NCI-H460 (cell line): ENCODE results near the gene AFF3. TPM values are rescaled to one million over a fixed set of nuclear protein-coding genes. Genes with fewer than 3 reads are reported as not detected.
A peak's percentile ranks its signal among the peaks of the same experiment; 100 is the strongest.

Source experiments
- DNase-seq: peaks from one replicate; pipeline ENCODE4 v3.0.0-alpha.2; 2016; ENCODE audit warnings: low read depth; ENCODE audit errors: extremely low read depth
- total RNA-seq: library from RNA; depleted of rRNA; stranded (reverse); fragments of >200 nt; shearing (Covaris generic); gene quantifications from 2 replicates; pipeline ENCODE4 v1.2.3, GENCODE V29; 2014

AFF3 gene
- total RNA-seq, 1 experiment from 2014 or later, result 1.1 TPM

- no peak for DNase-seq
Observed at GRCh38 chr2:99900556-99900955, 241.8 kb downstream of the AFF3 start.

- DNase-seq, result no peak
Observed at GRCh38 chr2:99899882-99900281, 242.5 kb downstream of the AFF3 start.

GRCh38 chr2:99899058-99899855 lies 243.1 kb downstream of the AFF3 start:
- no peak for DNase-seq

- DNase-seq, result no peak
Observed at GRCh38 chr2:99898336-99899048, 243.9 kb downstream of the AFF3 start.

- DNase-seq, result no peak
Observed at GRCh38 chr2:99891428-99891780, 251.0 kb downstream of the AFF3 start.

GRCh38 chr2:99890568-99891427 lies 251.6 kb downstream of the AFF3 start:
- DNase-seq, result no peak

GRCh38 chr2:99888617-99889016 lies 253.8 kb downstream of the AFF3 start:
- DNase-seq, result no peak

GRCh38 chr2:99886418-99886817 lies 256.0 kb downstream of the AFF3 start:
- DNase-seq, result no peak

- DNase-seq, result no peak
Observed at GRCh38 chr2:99883358-99883757, 259.0 kb downstream of the AFF3 start.

- DNase-seq, result no peak
Observed at GRCh38 chr2:99881901-99882591, 260.3 kb downstream of the AFF3 start.

- DNase-seq, result no peak
Observed at GRCh38 chr2:99880964-99881294, 261.5 kb downstream of the AFF3 start.

- DNase-seq, result peak; percentile 36
Observed at GRCh38 chr2:99880148-99880963, 262.0 kb downstream of the AFF3 start.

- DNase-seq, result no peak
Observed at GRCh38 chr2:99879481-99879880, 262.9 kb downstream of the AFF3 start.

- peak; percentile 36 for DNase-seq
Observed at GRCh38 chr2:99878581-99879350, 263.6 kb downstream of the AFF3 start.

GRCh38 chr2:99877963-99878362 lies 264.4 kb downstream of the AFF3 start:
- no peak for DNase-seq

- no peak for DNase-seq
Observed at GRCh38 chr2:99876956-99877355, 265.4 kb downstream of the AFF3 start.

- DNase-seq, result no peak
Observed at GRCh38 chr2:99875627-99876201, 266.7 kb downstream of the AFF3 start.

- no peak for DNase-seq
Observed at GRCh38 chr2:99868260-99868659, 274.1 kb downstream of the AFF3 start.

GRCh38 chr2:99867770-99868169 lies 274.6 kb downstream of the AFF3 start:
- no peak for DNase-seq
